UCSD-AML1 (cell line): Measurements from ENCODE around the gene AMBP.

Source experiments
- DNase-seq: peaks from one replicate; lab custom pipeline; 2025; ENCODE audit not compliant: unreplicated experiment; lab: John Stamatoyannopoulos, UW

AMBP gene

DNA sequence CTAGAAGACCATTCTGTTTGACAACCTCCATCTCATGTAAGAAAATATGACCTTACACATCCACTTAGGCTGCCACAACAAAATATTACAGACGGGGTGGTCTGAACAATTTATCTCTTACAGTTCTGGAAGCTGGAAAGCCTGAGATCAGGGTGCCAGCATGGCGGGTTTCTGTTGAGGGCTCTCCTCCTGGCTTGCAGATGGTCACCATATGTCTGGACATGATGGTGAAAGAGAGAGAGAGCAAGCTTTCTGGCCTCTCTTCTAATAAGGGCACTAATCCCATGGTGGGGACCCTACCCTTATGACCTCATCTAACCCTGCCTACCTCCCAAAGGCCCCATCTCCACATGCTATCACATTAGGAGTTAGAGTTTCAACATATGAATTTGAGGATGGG, 66.0 kb downstream of the AMBP start:
- DNase-seq, result no peak

- DNase-seq, result no peak
Measured at GRCh38 chr9:114011313-114011712, 66.8 kb downstream of the AMBP start.
